ENCODE measurements around the gene TYW1.
"Not testable (repeated sequence)": the region's sequence is repeated elsewhere in the genome, so short reads cannot be mapped to it uniquely, and the experiment has no call there.

The TYW1 gene

DNA sequence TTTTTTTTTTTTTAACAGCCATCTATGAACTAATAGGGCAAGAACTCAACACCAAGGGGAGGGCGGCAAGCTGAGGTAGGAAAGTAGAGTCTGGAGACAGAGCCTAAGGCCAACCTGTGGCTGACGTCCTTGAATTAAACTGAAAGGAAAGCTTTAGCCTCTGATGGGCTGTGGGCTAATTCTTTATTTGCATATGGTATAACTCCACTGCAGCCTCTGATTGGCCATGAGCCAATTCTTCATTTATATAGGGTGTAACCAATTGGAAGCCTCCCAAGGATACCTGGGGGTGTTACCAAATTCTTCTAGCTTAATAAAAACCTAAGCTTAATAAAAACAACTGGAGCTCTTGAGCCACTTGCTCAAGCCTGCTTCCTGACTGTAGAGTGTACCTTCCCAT lies 10.3 kb downstream of the TYW1 start:
- Histone ChIP-seq H3K4me2 (ENCODE audit: low read length) (no peak overlapping the region), H2BK12ac (ENCODE audit: low read length) (no peak overlapping the region), H3K14ac (ENCODE audit: low read length) (no peak overlapping the region), H4K91ac (ENCODE audit: low read depth, low read length) (no peak overlapping the region), H3K18ac (ENCODE audit: low read length) (no peak overlapping the region), H2AFZ (ENCODE audit: insufficient read depth, low read length, poor library complexity) (no peak overlapping the region), H3K27ac (ENCODE audit: low read depth, low read length) (no peak overlapping the region), H3K23ac (ENCODE audit: low read length) (no peak overlapping the region), H3K9me3 (ENCODE audit: insufficient read depth, low read depth, low read length) (no peaks in the 10 kb centered on the region), H4K12ac (ENCODE audit: low read depth, low read length) (no peak overlapping the region), H3K4ac (ENCODE audit: low read depth, low read length) (no peak overlapping the region), H3K79me2 (ENCODE audit: control insufficient read depth, insufficient read depth, low read length, poor library complexity) (no peaks in the 10 kb centered on the region), H3K27me3 (ENCODE audit: insufficient read depth, low read length) (no peaks in the 10 kb centered on the region), H2AK5ac (ENCODE audit: low read length) (no peak overlapping the region), H3K79me1 (ENCODE audit: low read length) (no peaks in the 10 kb centered on the region), H3K4me3 (ENCODE audit: low read depth, low read length) (no peak overlapping the region), H4K8ac (ENCODE audit: low read depth, low read length) (no peak overlapping the region), H2BK120ac (ENCODE audit: insufficient read depth, low read length, poor library complexity) (no peak overlapping the region), H3K36me3 (ENCODE audit: control insufficient read depth in 1 of 2, insufficient read depth in 2 of 2, low read length in 2 of 2) (peaks cover 17 to 18% of the 10 kb centered on the region in 2 experiments), H3K4me1 (ENCODE audit: control insufficient read depth in 1 of 2, insufficient read depth in 2 of 2, low read length in 2 of 2) (no peaks in the 10 kb centered on the region), H2BK5ac (ENCODE audit: low read depth, low read length, poor library complexity) (no peak overlapping the region), H3K9ac (ENCODE audit: low read length) (no peak overlapping the region)
- DNase-seq: no peak
- no CpG with 5 or more reads among the region's 2 CpGs for WGBS (ENCODE audit: extremely low coverage, insufficient coverage, insufficient read length)

- H3K4me3 ChIP-seq (ENCODE audit: low read depth, low read length): no peak overlapping the region
- H2BK120ac ChIP-seq (ENCODE audit: insufficient read depth, low read length, poor library complexity): no peak overlapping the region
- DNase-seq: no peak
- H2AFZ ChIP-seq (ENCODE audit: insufficient read depth, low read length, poor library complexity): no peak overlapping the region
- H3K27ac ChIP-seq (ENCODE audit: low read depth, low read length): no peak overlapping the region
- H4K12ac ChIP-seq (ENCODE audit: low read depth, low read length): no peak overlapping the region
- H4K91ac ChIP-seq (ENCODE audit: low read depth, low read length): no peak overlapping the region
- H3K9me3 ChIP-seq (ENCODE audit: insufficient read depth, low read depth, low read length): no peaks in the 10 kb centered on the region
- no peak overlapping the region for H3K14ac ChIP-seq (ENCODE audit: low read length)
- H3K4me1 ChIP-seq (ENCODE audit: control insufficient read depth in 1 of 2, insufficient read depth in 2 of 2, low read length in 2 of 2): no peaks in the 10 kb centered on the region
- no peak overlapping the region for H2AK5ac ChIP-seq (ENCODE audit: low read length)
- WGBS (ENCODE audit: extremely low coverage, insufficient coverage, insufficient read length): no CpG with 5 or more reads among the region's 4 CpGs
- H2BK5ac ChIP-seq (ENCODE audit: low read depth, low read length, poor library complexity): no peak overlapping the region
- H3K36me3 ChIP-seq (ENCODE audit: control insufficient read depth in 1 of 2, insufficient read depth in 2 of 2, low read length in 2 of 2): peaks cover 18 to 19% of the 10 kb centered on the region in 2 experiments
- H3K23ac ChIP-seq (ENCODE audit: low read length): no peak overlapping the region
- no peaks in the 10 kb centered on the region for H3K79me1 ChIP-seq (ENCODE audit: low read length)
- no peak overlapping the region for H3K4me2 ChIP-seq (ENCODE audit: low read length)
- H4K8ac ChIP-seq (ENCODE audit: low read depth, low read length): no peak overlapping the region
- H3K18ac ChIP-seq (ENCODE audit: low read length): no peak overlapping the region
- H3K27me3 ChIP-seq (ENCODE audit: insufficient read depth, low read length): no peaks in the 10 kb centered on the region
- H3K4ac ChIP-seq (ENCODE audit: low read depth, low read length): no peak overlapping the region
- H3K79me2 ChIP-seq (ENCODE audit: control insufficient read depth, insufficient read depth, low read length, poor library complexity): no peaks in the 10 kb centered on the region
- H3K9ac ChIP-seq (ENCODE audit: low read length): no peak overlapping the region
- no peak overlapping the region for H2BK12ac ChIP-seq (ENCODE audit: low read length)
Observed at GRCh38 chr7:67008260-67008659, 11.6 kb downstream of the TYW1 start.

- not testable (repeated sequence) for H3K14ac ChIP-seq (ENCODE audit: low read length); H4K91ac ChIP-seq (ENCODE audit: low read depth, low read length); H3K9ac ChIP-seq (ENCODE audit: low read length); H3K23ac ChIP-seq (ENCODE audit: low read length); DNase-seq; H3K4me1 ChIP-seq (ENCODE audit: control insufficient read depth in 1 of 2, insufficient read depth in 2 of 2, low read length in 2 of 2); H3K27ac ChIP-seq (ENCODE audit: low read depth, low read length); H3K18ac ChIP-seq (ENCODE audit: low read length); H3K4me3 ChIP-seq (ENCODE audit: low read depth, low read length); H4K12ac ChIP-seq (ENCODE audit: low read depth, low read length); H2AK5ac ChIP-seq (ENCODE audit: low read length); H4K8ac ChIP-seq (ENCODE audit: low read depth, low read length); H2BK120ac ChIP-seq (ENCODE audit: insufficient read depth, low read length, poor library complexity); H3K79me2 ChIP-seq (ENCODE audit: control insufficient read depth, insufficient read depth, low read length, poor library complexity); H2BK12ac ChIP-seq (ENCODE audit: low read length); H3K9me3 ChIP-seq (ENCODE audit: insufficient read depth, low read depth, low read length); H3K4ac ChIP-seq (ENCODE audit: low read depth, low read length); H2BK5ac ChIP-seq (ENCODE audit: low read depth, low read length, poor library complexity); H3K27me3 ChIP-seq (ENCODE audit: insufficient read depth, low read length); H3K4me2 ChIP-seq (ENCODE audit: low read length); H2AFZ ChIP-seq (ENCODE audit: insufficient read depth, low read length, poor library complexity); H3K79me1 ChIP-seq (ENCODE audit: low read length)
- H3K36me3 ChIP-seq (ENCODE audit: control insufficient read depth in 1 of 2, insufficient read depth in 2 of 2, low read length in 2 of 2): peaks cover 18 to 22% of the 10 kb centered on the region in 2 experiments
- WGBS (ENCODE audit: extremely low coverage, insufficient coverage, insufficient read length): no CpG with 5 or more reads among the region's 3 CpGs
Observed at GRCh38 chr7:67009677-67010076, 13.0 kb downstream of the TYW1 start.

- H3K9ac ChIP-seq (ENCODE audit: low read length); H2BK5ac ChIP-seq (ENCODE audit: low read depth, low read length, poor library complexity); H3K4me3 ChIP-seq (ENCODE audit: low read depth, low read length); H3K4ac ChIP-seq (ENCODE audit: low read depth, low read length); H3K14ac ChIP-seq (ENCODE audit: low read length); DNase-seq; H4K12ac ChIP-seq (ENCODE audit: low read depth, low read length); H3K27ac ChIP-seq (ENCODE audit: low read depth, low read length); H2BK12ac ChIP-seq (ENCODE audit: low read length); H3K79me1 ChIP-seq (ENCODE audit: low read length); H4K8ac ChIP-seq (ENCODE audit: low read depth, low read length); H3K79me2 ChIP-seq (ENCODE audit: control insufficient read depth, insufficient read depth, low read length, poor library complexity); H2AFZ ChIP-seq (ENCODE audit: insufficient read depth, low read length, poor library complexity); H4K91ac ChIP-seq (ENCODE audit: low read depth, low read length); H2BK120ac ChIP-seq (ENCODE audit: insufficient read depth, low read length, poor library complexity); H3K4me1 ChIP-seq (ENCODE audit: control insufficient read depth in 1 of 2, insufficient read depth in 2 of 2, low read length in 2 of 2); H3K4me2 ChIP-seq (ENCODE audit: low read length); H3K27me3 ChIP-seq (ENCODE audit: insufficient read depth, low read length); H2AK5ac ChIP-seq (ENCODE audit: low read length); H3K9me3 ChIP-seq (ENCODE audit: insufficient read depth, low read depth, low read length); H3K23ac ChIP-seq (ENCODE audit: low read length); H3K18ac ChIP-seq (ENCODE audit: low read length): not testable (repeated sequence)
- 100% methylated on average over 3 of the region's 9 CpGs for WGBS (ENCODE audit: extremely low coverage, insufficient coverage, insufficient read length)
- peaks cover 25 to 26% of the 10 kb centered on the region in 2 experiments for H3K36me3 ChIP-seq (ENCODE audit: control insufficient read depth in 1 of 2, insufficient read depth in 2 of 2, low read length in 2 of 2)
Observed at GRCh38 chr7:67014076-67014622, 17.5 kb downstream of the TYW1 start.

Data from trophoblast cell (in vitro differentiated cells and primary cell).